GM21529 (cell line): Measurements from ENCODE around the gene LDB2.
"Not testable (repeated sequence)": the region's sequence is repeated elsewhere in the genome, so short reads cannot be mapped to it uniquely, and the experiment has no call there.

Source experiments
- ATAC-seq: cut with Tn5 transposase; IDR thresholded peaks from one replicate; pipeline ENCODE4 v1.9.1; 2021; ENCODE audit not compliant: unreplicated experiment

The LDB2 gene

GRCh38 chr4:16574981-16575380, 323.5 kb downstream of the LDB2 start:
- ATAC-seq, result no peak

GRCh38 chr4:16573739-16574138, 324.7 kb downstream of the LDB2 start:
- no peak for ATAC-seq

- no peak for ATAC-seq
Observed at GRCh38 chr4:16573206-16573605, 325.2 kb downstream of the LDB2 start.

GRCh38 chr4:16572631-16573030, 325.8 kb downstream of the LDB2 start:
- ATAC-seq, result no peak

- ATAC-seq, result no peak
Observed at GRCh38 chr4:16572161-16572560, 326.3 kb downstream of the LDB2 start.

GRCh38 chr4:16569790-16570189, 328.7 kb downstream of the LDB2 start:
- ATAC-seq, result no peak

GRCh38 chr4:16557316-16557715, 341.1 kb downstream of the LDB2 start:
- ATAC-seq, result not testable (repeated sequence)

GRCh38 chr4:16555156-16555555, 343.3 kb downstream of the LDB2 start:
- ATAC-seq, result no peak

GRCh38 chr4:16550531-16550930, 347.9 kb downstream of the LDB2 start:
- no peak for ATAC-seq

- ATAC-seq, result no peak
Observed at GRCh38 chr4:16545656-16546055, 352.8 kb downstream of the LDB2 start.

GRCh38 chr4:16544869-16545268, 353.6 kb downstream of the LDB2 start:
- ATAC-seq, result no peak

GRCh38 chr4:16544251-16544721, 354.2 kb downstream of the LDB2 start:
- no peak for ATAC-seq

- no peak for ATAC-seq
Observed at GRCh38 chr4:16537926-16538325, 360.5 kb downstream of the LDB2 start.

GRCh38 chr4:16532240-16532970, 366.0 kb downstream of the LDB2 start:
- no peak for ATAC-seq

- no peak for ATAC-seq
Observed at GRCh38 chr4:16530688-16531635, 367.5 kb downstream of the LDB2 start.

GRCh38 chr4:16524911-16525554, 373.4 kb downstream of the LDB2 start:
- no peak for ATAC-seq

- ATAC-seq, result no peak
Observed at GRCh38 chr4:16524406-16524805, 374.0 kb downstream of the LDB2 start.

- ATAC-seq, result not testable (repeated sequence)
Observed at GRCh38 chr4:16523526-16523925, 374.9 kb downstream of the LDB2 start.

- ATAC-seq, result no peak
Observed at GRCh38 chr4:16521156-16521915, 377.1 kb downstream of the LDB2 start.

GRCh38 chr4:16516796-16517439, 381.5 kb downstream of the LDB2 start:
- ATAC-seq, result no peak
